ENCODE data around the gene PTCHD1. TPM values are rescaled to one million over a fixed set of nuclear protein-coding genes. Genes with fewer than 3 reads are reported as not detected.

The PTCHD1 gene
- not detected in 2 replicates for total RNA-seq (2014; rRNA removed; shearing (Covaris generic))

- in situ Hi-C loops (cut with HindIII; ENCODE audit: low sequenced_read_pairs): no loop called here
- DNase-seq (ENCODE audit: low spot score): peak; percentile 39
These were observed at the start of gene PTCHD1 for GRCh38 chrX:23334848-23335599. Gene PTCHD1 (plus strand): TSS chrX:23334849. CDS start chrX:23334876, 27 bp downstream.

DNA sequence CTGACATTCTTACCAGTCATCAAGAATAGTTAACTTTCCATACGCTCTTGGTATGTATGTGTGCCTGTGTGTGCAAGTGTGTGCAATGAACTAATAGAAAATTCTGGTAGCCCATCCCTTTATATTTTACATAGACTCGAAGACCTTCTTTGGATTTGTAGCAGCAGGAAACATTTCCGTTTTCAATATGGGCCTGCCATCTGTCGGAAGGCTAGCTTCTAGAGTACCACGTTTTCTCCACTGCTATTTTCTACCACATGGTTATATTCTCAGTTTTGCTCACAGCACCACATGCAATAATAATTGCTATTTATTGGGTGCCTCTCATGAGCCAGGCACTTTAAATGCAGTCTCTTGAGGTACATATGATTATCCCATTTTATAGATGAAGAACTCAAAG lies 47.9 kb upstream of the PTCHD1 start:
- in situ Hi-C loops (cut with HindIII; ENCODE audit: low sequenced_read_pairs): no loop called here
- peak; percentile 65 for DNase-seq (ENCODE audit: low spot score)

GRCh38 chrX:23287191-23287725 lies 47.4 kb upstream of the PTCHD1 start:
- peak; percentile 78 for DNase-seq (ENCODE audit: low spot score)
- in situ Hi-C loops (cut with HindIII; ENCODE audit: low sequenced_read_pairs): no loop called here

- in situ Hi-C loops (cut with HindIII; ENCODE audit: low sequenced_read_pairs): no loop called here
These were observed 42.2 kb upstream of the PTCHD1 start for GRCh38 chrX:23292354-23292987.

GRCh38 chrX:23292988-23293651 lies 41.5 kb upstream of the PTCHD1 start:
- in situ Hi-C loops (cut with HindIII; ENCODE audit: low sequenced_read_pairs): no loop called here
- DNase-seq (ENCODE audit: low spot score): peak; percentile 72

More at GRCh38 chrX:23292354-23292987, 42.2 kb upstream of the PTCHD1 start:
- DNase-seq (ENCODE audit: low spot score): no peak

- no peak for DNase-seq (ENCODE audit: low spot score)
- in situ Hi-C loops (cut with HindIII; ENCODE audit: low sequenced_read_pairs): no loop called here
These were observed 29.8 kb upstream of the PTCHD1 start for GRCh38 chrX:23304881-23305280.

DNA sequence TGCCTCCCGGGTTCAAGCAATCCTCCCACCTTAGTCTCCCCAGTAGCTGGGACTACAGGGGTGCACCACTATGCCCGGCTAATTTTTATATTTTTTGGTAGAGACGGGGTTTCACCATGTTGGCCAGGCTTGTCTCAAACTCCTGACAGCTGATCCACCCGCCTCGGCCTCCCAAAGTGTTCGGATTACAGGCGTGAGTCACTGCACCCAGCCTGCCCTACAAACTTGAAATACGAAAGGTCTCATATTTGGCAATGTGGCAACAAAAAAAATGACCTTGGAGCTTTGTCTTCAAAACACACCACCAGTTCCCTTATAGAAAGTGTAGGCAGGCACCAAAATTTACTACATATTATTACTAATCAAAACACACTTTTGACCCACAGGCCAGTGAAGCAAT lies 22.9 kb upstream of the PTCHD1 start:
- no peak for DNase-seq (ENCODE audit: low spot score)
- in situ Hi-C loops (cut with HindIII; ENCODE audit: low sequenced_read_pairs): no loop called here

DNA sequence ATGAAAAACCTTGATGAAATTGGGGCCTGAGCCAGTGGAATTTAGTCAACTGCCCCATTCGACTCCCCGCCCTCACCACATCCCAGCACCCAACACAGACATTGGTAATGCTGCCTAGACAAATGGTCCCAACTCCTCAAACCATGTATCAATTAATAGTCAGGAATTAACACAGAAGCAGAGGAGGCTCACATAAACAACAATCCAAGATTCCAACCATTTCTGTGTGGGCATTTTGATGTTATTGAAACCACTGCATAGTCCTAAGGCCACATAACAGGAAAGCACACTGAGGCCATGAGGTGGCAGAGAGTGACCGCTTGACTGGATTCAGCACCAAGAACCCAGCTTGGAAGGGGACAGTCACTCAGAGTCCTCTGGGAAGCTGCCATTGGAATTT lies 22.5 kb upstream of the PTCHD1 start:
- no peak for DNase-seq (ENCODE audit: low spot score)
- in situ Hi-C loops (cut with HindIII; ENCODE audit: low sequenced_read_pairs): no loop called here

- in situ Hi-C loops (cut with HindIII; ENCODE audit: low sequenced_read_pairs): no loop called here
- no peak for DNase-seq (ENCODE audit: low spot score)
These were observed 16.6 kb upstream of the PTCHD1 start for GRCh38 chrX:23317799-23318724.

DNA sequence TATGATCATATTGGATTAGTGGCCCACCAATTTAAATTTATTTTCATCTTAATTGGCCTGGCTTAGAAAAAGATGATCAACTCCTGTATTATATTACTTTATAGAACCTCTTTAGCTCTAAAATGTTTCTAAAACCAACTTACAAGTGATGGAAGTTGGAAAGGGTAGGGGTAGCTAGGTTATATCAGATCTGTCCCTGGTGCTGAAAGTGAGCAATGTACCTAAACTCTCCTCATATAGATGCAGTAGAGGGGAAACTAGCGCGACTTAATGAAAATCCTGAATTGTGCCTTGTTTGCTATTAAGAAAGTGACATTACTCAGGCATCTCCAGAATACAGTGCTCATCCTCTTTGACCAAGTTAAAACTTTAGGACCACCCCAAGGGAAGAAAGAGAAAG lies 7.5 kb upstream of the PTCHD1 start:
- in situ Hi-C loops (cut with HindIII; ENCODE audit: low sequenced_read_pairs): no loop called here

DNA sequence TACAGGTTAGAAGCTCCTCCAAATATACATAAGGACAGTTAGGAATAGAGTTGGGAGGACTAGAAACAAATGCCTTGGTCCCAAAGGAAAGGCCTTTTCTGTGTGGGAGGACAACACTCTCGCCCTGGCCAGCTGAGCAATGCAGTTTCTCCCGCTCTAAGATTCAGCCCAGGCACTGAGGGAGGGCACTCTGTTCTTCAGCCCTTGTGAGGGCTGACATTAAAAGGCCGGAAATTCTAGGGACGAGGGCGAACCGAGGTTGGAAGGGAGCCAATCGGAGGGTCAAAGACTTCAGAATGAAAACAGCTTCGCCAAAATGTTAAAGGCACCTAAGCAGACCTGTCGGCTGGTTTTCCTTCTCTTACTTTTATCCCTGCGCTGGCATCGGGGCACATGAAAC lies 2.9 kb upstream of the PTCHD1 start:
- in situ Hi-C loops (cut with HindIII; ENCODE audit: low sequenced_read_pairs): no loop called here
- DNase-seq (ENCODE audit: low spot score): peak; percentile 51

More for the DNA sequence above, 7.5 kb upstream of the PTCHD1 start:
- DNase-seq (ENCODE audit: low spot score): no peak

GRCh38 chrX:23332101-23332887 lies 2.4 kb upstream of the PTCHD1 start:
- in situ Hi-C loops (cut with HindIII; ENCODE audit: low sequenced_read_pairs): no loop called here
- peak; percentile 50 for DNase-seq (ENCODE audit: low spot score)

DNA sequence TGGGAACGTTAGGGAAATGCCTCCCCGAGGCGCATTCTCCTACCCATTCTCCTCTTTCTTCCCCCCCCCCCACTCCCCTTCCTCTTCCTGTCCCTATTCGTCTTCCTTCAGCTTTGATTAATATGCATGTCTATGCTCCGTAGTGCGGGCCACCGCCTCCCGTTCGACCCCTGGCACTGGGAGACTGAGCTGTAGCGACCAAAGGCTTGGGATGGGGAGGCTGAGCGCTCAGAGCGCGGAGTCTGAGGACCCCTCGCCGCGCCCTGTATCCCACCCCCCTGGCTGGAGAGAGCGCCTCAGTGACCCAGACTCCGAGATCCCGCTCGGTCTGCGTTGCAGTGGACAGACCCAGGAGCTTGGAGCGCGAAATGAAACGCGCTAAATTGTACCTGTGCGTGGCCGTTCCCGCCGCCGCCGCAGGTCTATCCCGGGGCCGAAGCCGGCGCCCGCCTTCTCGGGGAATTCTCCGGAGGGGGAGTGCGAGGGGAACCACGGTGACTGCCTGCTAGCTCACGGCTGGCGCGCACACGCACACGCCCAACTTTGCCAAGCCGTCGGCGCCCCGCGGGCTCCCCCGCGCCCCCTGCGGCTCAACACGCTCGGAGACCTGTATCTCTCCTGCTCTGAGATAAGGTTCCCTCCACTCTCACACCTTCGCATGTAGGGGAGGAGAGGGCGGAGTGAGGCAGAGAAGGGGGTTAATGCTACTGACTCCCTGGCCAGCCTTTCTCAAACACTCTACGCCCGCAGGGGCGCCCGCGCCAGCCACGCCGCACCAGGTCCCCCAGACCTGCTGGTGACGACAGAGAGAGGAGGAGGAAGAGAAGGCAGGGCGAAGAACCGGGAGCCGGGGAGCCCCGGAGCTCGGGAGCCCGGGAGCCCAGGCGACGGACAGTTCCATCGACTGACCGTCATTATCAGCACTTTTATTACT lies 1.5 kb upstream of the PTCHD1 start:
- no peak for DNase-seq (ENCODE audit: low spot score)
- in situ Hi-C loops (cut with HindIII; ENCODE audit: low sequenced_read_pairs): no loop called here

DNA sequence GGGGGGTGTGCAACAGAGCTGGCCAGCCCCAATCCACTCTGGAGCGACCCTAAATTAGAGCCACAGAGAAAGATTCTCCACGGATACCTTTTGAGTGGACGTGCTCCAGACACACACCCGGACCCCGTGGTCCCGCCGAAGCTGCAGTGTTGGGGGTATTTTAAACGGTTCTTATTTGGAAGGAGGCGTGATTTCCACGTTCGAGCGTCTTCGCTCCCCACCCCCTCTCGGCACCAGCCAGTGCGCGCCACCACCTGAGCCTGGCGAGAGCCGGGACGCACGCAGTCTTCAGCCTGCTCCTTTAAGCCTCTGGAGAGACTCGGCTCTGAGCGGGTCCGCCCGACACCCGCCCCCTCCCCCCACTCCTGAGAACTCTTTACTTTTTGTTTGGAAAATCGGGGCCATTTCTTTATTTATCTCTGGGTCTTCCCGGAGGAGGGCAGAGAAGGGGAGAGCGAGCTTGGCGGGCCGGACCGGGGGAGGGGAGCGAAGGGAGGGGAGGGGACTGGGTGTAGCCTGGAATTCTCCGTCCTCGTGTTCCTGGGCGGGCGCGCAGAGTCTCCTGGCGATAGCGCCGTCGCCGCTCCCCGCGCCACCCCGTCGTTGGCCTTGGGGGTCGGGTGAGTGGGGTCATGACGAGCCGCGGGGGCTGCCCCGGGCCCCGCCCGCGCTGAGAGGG lies 668 bp upstream of the PTCHD1 start:
- DNase-seq (ENCODE audit: low spot score): peak; percentile 53
- in situ Hi-C loops (cut with HindIII; ENCODE audit: low sequenced_read_pairs): no loop called here

GRCh38 chrX:23334521-23334847 lies 165 bp upstream of the PTCHD1 start:
- in situ Hi-C loops (cut with HindIII; ENCODE audit: low sequenced_read_pairs): no loop called here
- DNase-seq (ENCODE audit: low spot score): no peak

DNA sequence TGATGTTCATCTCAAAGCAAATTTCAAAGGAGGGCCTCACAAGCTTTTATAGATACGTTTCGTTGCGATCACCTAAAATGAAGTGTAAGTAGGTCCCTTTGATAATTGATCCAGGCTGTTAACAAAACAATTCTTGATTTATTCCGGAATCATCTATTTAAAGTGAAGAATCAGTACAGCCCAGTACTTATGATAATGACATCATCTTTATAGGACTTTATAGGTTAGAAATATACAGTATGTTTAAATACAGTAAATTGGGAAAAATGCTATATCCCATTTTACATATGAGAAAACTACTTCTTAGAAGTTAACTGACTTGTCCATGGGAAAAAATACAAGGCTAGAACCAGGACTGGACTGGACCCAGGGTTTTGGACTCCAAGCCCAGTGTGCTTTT lies 3.7 kb downstream of the PTCHD1 start:
- in situ Hi-C loops (cut with HindIII; ENCODE audit: low sequenced_read_pairs): no loop called here
- no peak for DNase-seq (ENCODE audit: low spot score)

DNA sequence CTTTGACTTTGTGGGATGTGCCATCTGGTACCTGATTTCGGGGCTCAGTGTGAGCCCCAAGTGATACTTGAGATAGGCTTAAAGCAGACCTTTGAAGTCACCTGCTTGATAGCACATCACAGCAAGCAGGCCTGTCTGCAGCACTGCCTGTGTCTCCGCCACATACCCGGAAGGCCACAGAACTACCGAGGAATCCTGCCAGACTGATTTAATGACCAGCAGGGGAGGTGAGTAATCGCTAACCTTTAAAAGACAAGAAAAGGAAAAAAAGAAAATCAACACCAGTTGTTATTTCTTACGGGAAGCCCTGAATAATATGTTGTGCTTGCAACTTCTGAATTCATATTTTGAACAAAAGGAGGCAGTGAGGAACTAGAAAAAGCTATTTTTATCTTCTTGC lies 6.8 kb downstream of the PTCHD1 start:
- in situ Hi-C loops (cut with HindIII; ENCODE audit: low sequenced_read_pairs): no loop called here
- DNase-seq (ENCODE audit: low spot score): peak; percentile 60

All from G401 (cell line).